Stimulated activated CD8-positive, alpha-beta memory T cell treated with anti-CD3 and anti-CD28 coated beads, Interleukin-15, amount 100 ng/mL, for 48 hours (primary cell): Measurements from ENCODE around the gene IGSF11.
A peak's percentile ranks its signal among the peaks of the same experiment; 100 is the strongest.

Experiments
- DNase-seq, 2 donors: peaks; one replicate each; pipeline ENCODE4 v3.0.0-alpha.2; 2020; ENCODE audit warnings: low read depth in 2 of 2

Gene IGSF11

DNA sequence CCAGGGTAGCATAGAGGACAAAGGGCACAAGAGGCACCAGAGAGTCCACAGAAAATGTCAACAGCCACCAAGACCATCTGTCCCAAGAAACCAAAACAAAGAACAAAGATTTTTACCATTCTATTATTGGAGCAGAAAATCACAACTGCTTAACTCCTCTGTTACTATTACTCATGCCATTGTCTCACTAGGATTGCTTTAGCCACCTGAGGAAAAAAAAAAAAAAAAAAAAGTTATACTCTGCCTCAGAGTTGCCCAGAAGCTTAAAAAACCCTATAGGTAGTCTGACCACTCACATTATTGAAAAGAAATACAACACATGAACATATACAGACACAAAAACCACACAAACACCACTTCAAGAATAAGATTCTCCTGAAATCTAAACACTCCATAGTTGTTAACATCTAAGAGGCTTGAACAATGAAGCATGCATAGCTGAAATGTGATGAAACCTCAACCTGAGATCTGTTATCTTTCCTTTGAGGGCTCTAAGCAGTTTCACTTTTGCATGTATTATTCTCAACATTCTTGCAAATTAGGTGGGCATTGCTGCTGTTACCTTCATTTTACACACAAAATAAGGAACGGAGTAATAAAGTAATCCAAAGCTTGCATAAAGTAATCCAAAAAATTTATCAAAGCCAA, 85.4 kb downstream of the IGSF11 start:
- no peak for DNase-seq

DNA sequence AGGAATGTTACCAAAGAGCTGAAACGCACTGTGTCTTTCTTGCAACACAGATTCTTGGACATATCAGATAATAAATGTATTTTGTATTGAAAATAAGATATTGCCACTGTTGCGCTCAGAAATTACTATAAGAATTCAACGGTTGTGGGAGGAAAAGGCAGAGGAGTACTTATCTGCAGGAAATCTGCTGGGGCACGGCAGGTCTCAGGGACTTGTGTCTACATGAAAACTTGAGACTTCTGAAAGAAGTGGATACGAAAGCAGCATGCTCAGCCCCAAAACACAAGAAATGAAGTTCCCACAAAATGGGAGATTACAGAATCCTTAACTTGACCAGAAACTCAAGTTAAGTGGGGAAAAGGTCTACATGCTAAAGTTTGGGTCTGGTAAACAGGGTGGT, 86.5 kb downstream of the IGSF11 start:
- DNase-seq, result no peak

DNA sequence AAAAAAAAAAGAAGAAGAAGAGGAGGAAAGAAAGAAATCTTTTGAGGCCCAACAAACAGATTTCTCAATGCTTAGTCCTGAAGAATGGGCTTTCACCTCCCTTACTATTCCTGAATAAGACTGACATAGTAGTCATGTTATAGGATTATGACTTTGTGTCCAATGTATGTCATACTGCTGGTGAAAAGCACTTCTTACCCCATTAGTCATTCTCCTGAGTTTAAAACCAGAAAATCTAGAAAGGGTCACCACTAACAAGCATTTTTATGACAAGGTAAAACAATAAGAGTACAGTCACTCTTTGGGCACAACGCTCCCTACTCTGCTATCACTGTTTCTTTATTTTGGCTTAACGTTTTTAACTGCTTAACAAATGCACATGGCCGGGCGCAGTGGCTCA, 88.2 kb downstream of the IGSF11 start:
- no peak for DNase-seq

DNA sequence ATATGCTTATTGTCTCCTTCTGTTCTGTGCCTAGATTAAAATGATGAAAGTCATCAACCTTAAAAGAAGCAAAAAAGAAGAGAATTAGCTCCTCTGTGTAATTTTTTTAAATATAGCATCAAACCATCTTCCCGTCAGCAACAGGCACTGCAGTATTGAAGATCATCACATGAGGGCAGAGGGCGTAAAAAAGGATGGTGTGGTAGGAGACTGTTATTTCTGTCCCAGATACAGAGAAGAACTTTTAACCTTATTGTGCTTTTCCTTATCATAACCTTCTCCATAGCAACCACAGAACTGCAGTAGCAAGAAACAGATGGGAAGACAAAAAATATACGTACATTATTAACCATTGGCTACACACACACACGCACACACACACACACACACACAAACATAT, 88.8 kb downstream of the IGSF11 start:
- no peak for DNase-seq

DNA sequence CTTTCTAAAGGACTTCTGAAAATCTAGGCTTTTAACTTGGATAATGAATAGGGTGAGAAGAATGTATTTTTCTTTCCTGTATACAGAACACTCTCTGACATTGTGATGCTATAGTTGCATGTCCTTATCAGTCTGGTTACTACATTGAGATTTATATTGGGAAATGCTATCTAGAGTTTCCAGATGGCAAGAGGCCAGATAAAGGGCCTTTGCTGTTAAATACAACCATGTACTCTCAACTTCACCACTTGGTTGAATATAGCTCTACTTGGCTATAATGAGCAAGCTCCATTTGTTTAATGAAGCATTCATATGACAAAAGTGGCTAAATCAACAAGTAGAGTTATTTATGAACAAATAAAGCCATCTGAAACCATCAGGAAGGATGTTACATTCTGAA, 91.0 kb downstream of the IGSF11 start:
- no peak for DNase-seq

DNA sequence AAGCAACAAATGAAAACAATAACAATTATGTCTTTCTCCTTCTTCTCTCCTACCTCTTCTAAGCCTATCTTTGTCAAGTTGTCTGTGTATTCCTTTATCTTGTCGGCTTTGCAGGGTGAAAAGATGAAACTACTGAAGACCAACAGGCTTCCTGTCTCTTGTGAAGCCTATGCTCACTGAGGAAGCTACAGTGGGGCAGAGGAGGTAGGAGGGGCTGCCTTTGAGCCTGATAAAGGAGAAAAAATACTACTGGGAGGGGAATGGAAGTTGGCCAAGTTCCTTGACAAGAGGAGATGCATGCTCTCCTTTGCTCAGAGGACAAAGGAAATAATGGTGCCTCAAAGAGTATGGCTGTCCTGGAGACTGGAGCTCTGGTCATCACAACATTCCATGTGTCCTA, 92.0 kb downstream of the IGSF11 start:
- no peak for DNase-seq

DNA sequence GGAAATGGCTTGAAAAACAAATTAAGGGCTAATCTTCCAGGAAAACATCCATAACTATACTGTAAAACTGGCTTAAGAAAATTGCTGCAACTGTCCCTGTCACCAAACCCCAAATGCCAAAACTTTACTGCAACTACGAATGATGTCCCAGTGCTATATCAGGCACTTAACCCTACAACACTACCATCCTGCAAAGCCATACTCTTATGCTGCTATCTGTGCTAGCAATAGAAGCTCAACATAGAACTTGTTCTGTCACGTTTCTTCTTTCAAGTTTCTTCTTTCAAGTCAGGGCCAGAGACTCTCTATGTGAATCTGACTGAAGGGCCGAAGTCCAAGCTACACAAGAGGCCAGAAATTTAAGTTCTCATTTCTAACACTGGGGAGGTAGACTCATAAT, 92.5 kb downstream of the IGSF11 start:
- no peak for DNase-seq

DNA sequence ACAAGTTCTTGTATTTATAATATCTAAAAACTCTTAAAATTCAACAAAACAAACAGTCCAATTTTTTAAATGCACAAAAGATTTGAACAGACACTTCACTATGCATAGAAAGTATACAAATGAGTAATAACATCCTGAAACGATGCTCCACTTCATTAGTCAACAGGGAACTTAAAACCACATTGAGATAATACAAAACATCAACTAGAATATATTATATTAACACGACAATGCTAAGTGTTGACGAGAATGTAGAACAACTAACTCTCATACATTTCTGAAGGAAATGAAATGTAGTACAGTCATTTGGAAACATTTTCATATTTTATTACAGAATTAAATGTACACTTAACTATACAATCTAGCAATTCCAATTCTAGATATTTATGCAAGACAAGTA, 93.4 kb downstream of the IGSF11 start:
- no peak for DNase-seq

DNA sequence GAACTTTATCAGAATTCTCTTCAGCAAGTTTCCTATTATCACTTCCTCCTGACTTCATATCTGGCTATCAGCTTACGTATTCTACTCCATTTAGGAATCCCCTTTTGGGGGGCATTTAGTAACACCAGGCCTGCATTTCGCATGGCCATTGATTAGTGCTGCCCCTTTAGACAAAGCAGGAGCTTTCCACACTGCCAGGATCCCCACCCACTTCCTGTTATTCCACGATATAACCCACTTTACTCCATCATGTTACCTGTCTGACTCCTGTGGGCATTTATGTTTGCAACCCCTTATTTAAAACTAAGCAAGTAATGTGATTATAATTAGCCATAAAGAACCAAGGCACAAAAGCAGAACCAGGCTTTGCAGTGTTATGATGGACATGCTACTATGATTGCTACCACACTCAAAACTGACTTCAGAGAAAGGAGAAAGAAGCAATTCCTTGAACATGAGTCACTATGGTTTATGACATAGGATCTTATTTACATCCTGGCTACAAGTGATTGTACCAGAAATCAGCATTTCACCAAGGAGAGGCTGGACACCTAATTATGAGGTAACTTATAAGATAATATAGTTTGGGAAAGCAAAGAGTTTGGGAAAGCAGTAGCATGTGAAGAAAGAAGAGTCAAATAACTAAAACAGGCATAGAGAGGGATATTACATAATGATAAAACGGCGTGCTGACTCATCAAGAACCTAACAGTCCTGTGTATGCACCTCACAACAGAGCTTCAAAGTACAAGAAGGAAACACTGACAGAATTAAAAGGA, 96.3 kb downstream of the IGSF11 start:
- no peak for DNase-seq

DNA sequence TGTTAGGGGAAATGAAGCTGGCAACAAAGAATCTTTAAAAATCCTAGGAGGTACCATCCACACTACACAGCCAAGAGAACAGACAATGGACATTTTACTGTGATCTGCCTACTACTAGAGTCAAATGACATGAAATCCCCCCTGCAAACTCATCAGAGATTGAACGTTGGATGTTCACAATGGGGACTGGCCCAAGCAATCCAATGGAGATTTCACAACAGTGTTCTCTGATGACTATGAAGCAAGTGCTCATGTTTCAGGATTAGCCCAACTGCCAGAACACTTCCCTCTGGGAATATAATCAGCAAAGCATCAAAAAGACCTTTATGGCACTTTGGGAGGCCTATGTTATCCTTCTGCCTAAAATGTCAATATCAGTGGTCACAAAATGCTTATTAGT, 97.8 kb downstream of the IGSF11 start:
- DNase-seq, result no peak

DNA sequence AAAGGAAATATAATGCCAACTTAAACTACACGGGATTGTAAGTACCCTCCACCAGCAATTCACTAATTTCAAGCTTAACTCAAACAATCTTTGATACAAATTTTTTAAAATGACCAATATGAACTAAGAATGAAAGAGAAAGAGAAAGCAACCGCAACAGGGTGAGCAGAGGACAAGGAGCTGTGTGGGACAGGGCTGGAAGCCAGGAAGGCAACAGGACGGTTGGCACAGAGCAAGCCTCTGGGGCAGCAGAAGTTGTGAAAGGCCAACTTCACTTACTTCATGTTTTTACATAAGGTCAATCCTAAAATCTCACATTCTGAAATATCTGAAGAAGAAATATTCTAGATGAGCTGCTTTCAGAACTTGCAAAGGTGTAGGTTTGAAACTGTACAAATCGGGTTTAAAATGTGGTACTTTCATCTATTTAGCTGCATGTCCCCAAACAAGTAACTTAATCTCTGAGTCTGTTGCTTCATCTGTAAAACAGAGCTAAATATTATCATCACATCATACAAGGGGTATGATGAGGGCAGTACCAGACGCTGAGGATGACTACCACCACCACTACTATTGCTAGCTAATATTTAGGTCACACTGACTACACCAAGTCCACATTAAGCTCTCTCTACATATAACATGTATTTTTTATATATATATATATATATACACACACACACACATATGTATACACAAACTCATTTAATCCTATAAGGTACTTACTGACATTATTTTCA, 101.7 kb downstream of the IGSF11 start:
- DNase-seq, result no peak

DNA sequence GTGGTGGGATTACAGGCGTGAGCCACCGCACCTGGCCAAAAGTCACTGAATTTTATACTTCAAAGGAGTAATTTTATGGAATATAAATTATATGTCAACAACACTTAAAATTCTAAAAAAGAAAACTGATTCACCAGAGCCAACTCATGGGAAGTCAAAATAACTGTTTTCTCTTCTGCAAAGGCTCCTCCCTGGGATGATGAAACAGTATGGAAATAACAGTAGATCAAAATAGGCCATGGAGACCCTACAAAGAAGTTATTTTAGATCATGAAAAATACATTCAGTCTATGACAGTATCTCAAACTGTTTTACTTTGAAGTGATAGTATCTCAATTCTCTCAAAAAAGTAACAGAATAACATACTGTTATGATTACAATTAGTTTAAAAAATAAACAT, 102.7 kb downstream of the IGSF11 start:
- no peak for DNase-seq

DNA sequence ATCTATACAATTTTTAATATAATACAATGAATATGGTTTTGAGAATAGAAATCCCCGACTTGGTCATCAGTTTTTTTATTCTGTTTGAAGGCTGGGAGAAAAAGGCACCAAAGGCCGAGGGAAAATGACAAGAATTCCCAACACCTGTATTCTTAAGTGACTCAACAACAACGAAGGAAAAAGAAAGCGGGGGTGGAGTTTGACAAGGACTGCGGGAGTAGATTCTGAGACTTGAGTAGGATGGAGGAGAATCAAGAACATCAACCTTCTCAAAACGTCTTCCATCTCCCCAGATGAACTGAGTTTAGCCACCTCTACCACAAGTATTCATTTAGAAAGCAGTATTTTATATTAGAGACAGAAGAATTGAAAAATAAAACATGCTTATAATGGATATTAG, 107.2 kb downstream of the IGSF11 start:
- DNase-seq, result no peak

DNA sequence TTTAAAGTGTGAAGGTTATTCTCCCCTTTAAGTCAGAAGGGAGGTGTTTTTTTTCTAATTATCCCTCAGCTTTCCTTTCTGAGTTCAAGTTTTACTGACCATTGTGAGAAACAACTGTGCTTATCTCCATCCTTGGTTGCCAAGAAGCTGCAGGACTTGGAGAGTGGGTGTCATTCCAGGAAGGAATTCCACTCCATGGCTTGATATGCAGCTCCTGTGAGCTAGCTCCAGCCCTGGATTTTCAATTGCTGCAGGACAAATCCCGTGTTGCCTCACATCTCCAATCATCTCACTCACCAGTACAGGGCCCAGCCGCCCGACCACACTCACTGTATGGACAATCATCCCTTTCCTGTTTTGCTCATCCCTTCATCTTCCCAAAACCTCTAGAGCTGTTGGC, 122.5 kb downstream of the IGSF11 start:
- no peak for DNase-seq

DNA sequence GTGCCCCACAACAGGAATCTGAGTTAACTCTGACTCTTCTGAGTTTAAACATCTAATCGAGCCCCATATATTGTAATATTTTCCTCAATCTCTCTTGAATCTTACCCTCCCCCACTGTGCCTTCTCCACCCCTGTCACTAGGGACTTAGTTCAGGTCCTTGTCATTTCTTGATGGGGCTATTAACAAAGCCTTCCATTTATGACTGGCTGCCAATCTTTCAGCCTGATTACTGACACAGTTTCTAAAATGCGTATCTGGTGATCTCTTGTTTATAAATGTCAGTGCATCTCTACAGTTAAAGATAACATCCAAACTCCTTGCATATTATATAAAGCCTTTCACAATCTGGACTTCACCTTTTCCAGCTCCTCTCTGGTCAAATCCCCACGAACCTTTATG, 124.3 kb downstream of the IGSF11 start:
- no peak for DNase-seq

DNA sequence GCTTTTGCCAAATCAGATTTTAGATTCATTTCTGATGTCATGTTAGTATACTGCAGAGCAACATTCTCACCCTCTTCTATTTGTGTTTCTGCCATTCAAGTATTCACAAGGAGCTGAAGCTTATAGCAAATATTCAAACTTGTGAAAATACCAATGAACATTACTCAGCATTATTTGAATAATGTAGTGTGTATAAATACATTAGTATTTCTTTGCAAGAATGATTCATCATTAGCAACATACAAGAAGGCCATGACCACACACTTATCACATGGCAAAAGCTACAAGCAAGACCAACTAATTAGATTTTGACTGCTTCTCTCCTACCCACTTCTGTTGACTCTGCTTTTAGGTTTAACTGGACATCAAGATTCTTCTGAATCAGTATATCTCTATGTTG, 124.9 kb downstream of the IGSF11 start:
- no peak for DNase-seq

DNA sequence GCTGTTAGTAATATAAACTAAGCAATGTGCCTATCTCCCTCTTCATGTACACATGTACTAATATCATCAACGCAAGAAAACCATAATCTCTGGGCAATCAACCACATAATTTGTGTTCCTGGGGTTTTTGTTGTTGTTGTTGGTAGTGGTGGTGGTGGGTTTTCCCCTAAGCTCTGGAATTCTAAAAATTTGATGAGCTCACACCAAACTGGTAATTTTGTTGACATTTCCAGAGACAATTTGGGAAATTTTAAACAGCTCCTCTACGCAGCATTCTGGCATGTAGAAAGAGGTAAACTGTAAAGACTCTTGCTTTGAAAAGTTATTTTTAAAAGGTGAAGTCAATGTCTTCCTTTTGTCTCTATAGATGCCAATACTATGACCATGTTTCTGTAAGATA, 126.7 kb downstream of the IGSF11 start:
- no peak for DNase-seq

DNA sequence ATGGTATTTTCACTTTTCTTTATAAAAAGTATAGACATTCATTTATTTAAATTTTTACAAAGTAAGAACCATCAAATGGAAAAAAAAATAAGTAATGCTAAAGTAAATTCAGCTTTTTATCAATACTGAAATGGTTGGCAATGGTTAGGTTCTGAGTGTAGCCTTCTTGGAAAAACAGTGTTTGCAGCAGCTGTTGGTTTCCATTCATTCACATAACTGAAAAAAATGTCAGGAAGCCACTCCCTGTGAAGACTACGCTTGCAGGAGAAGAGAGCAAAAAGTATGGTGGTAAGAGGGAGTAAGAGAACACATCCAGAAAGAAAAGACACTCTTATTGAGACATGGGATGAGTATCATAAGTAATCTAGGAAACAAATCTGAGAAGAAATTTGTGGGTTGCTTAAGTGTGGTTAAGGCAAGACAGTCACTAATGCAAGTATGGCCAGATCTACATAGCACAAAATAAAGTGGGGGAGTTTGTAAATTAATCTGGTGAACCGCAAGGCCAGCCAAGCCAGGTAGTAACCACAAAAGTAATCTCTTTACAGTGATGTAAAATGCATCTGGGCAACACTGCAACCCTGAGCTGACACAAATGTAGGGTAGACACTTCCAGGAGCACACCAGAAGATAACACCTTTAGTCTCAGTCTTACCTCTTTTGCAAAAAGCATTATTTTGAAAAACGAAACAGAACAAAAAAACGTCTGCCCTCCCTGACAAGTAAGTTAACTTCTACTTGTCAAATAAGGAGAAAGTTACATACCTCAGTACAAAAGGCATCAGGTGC, 133.7 kb downstream of the IGSF11 start:
- DNase-seq, result no peak

DNA sequence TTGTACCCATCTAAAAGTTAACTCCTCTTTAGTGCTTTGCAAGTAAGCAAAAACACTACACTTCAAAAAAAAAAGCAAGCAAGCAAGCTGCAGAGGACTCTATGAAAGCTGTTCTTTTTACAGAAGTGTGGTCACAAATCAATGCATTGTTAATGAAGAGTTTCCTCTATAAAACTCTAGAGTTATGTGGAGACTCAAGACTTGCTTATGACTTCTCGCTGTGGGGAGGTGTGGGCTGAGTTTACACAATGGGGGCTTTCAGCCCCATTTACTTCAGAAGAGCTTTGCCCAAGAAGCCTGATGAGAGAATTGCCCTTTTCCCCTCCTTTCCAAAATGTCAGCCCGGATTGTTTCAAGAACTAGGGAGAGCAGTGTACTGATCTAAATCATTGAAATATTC, 144.4 kb downstream of the IGSF11 start:
- no peak for DNase-seq

DNA sequence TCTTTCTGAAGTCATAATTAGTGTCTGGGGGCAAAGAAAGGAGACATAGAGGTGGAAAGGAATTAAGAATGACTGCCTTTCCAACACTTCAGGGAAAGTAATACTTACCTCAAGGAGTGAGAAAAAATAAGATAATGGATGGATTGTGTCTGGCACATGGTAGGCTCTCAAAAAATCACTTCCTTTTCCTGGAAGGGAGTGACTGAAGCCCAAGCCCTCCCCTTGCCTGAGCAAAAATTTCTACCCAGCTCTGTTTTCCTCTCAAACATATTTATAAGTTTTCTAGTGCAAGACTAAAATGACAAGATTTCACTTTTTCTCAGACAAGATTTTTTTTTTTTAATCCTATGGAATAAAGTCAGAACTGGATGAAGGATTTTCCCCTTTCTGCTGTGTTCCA, 145.0 kb downstream of the IGSF11 start:
- DNase-seq, result no peak

DNA sequence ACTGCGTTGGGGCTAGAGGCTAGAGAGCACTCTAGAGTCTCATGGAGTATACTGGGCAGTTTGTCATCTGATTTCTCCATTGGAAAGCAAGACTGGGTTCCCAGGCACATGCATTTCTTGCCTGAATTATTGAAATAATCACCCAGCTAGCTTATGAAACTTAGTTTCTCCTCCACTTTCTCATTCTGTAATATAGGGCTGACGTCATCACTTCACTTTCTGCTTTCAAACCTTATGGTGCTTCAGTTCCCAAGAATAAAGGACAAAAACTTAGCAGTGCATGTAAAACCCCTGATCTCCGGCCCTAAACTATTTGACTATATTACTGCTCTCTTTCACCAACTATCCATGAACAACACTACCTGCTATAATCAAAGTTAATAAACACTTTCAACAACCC, 147.9 kb downstream of the IGSF11 start:
- DNase-seq, result no peak

DNA sequence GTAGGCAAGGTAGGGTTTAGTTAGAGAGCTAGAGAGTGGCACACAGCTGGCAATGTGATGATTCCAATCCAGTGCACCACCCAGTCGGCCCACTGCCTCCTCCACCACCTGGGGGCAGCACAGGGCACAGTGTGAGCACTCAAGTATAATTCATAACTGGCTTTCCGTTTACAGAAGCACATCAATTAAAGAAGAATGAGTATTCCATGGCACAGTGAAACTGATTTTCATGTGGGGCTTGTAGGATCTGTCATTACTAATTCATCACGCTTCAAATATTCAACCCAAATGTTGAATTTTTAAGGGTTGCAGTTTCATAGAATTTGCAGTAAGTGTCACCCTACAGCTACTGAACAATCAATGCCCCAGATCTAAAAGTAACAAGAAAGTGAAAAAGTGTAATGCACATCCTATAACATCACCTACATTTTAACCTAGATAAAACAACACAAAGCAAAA, 149.9 kb downstream of the IGSF11 start:
- DNase-seq, result peak; percentile 42 to 48
